Umbilical cord (tissue), 2 donors: ENCODE measurements around the gene APLN. TPM values are rescaled to one million over a fixed set of nuclear protein-coding genes. Genes with fewer than 3 reads are reported as not detected.

Source experiments
- DNase-seq: peaks from one replicate; pipeline ENCODE4 v3.0.0-alpha.2; 2015; ENCODE audit warnings: low spot score
- total RNA-seq: library from RNA; depleted of rRNA; stranded (reverse); fragments of >200 nt; gene quantifications from one replicate; pipeline ENCODE4 v1.2.3, GENCODE V29; 2014; ENCODE audit warnings: low replicate concordance; ENCODE audit not compliant: insufficient read depth

APLN gene
- 1.2 TPM for total RNA-seq

DNA sequence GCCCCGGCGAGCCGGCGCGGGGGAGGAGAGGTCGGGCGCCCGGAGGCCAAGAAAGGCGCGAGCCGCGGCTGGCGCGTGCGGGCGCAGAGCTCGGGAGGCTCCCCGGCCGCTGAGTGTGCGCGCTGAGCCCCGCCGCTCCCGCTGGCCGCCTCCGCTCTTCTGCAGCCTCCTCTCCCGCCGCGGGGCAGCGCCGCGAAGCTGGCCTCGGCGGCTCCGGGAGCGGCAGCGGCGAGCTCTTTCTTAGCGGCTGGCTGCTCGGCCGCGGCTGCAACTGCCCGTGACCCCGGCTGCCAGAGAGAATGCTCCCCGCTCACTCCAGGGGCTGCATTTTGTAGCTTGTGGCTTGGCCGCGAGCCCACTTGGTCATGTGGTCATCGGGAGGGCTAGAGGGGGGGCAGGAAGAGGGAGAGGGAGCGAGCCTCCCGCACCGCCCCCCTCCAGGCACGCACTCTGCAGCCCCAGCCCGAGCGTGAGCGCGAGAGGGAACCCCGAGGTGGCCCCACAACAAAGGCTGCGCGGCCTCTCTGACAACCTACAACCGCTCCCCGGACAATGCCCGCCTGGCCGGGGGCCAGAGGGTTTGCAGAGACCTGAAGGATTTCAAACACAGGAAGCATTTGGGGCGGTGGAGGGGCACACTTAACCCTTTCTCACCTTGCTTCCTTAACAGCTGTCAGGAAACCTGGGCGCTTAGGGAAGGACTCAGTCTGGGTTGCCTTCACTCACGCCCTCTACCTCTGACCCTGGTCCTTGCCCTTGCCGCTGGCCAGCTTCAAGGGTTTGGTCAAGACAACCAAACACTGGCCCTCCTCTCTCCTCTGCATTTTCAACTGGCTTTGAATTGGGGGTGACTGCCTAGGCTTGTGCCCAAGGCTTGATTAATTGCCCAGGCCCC lies at the start of gene APLN:
TSS of gene APLN (minus strand) at position 305 of the 895 bp plus-strand sequence. CDS start 326 bp downstream, outside the sequence.
- DNase-seq: peak; percentile 33

DNA sequence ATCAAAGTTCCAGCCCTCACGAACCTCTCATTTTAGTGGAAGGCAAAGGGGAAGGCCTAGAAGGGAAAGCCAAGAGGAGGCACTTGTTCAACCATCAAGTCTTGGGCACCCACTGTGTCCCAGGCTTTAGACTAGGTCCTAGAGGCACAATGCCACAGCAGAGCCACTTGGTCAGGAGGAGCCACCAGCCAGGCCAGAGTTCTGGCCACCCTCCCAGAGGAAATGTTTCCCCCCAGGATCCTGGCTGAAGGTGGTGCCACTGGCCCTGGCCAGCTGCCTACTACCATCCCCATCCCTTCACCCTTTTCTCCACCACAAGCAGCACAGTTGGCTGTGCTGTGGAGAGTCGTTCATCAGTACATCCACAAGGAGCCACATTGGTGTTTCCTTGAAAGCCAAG lies 49.7 kb upstream of the APLN start:
- DNase-seq: no peak

DNA sequence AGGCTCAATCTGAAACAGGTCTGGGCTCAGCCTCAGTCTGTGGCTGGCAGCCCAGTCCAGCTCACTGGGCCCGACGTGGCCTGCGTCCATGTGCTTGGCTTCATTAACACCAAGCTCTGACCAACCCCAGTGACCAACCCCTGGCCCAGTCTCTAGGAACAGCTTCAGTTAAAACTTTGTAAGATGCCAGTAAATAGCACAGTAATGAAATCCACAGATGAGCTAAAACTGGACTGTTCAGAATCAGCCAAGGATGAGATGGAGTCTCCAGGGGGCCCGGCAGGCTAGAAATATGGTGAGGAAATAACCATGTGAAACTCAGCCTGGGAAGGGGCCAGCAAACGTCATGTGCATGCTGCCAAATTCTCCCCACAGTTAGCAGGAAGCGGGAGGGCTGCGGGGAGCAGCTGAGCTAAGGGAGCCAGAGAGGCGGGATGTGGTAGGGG lies 46.9 kb upstream of the APLN start:
- DNase-seq: no peak

DNA sequence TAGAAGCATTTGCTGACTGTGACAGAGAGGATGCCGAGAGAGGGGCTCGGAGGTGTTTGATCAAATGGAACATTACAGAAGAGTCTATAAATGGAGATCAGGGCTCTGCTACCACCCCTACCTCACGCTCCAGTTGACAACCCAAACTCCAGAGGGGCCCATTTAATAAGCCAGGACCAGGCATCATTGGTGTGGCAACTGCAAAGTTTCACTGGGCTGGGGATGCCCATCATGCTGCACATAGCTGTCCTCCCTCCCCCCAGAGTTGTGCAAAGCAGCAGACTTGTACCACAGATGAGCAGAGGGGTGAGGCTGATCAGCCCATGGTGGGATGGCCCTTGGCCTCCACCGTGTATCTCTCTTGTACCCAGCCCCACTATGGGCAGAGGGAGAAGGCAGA lies 45.8 kb upstream of the APLN start:
- no peak for DNase-seq

GRCh38 chrX:129698150-129698549 lies 43.4 kb upstream of the APLN start:
- no peak for DNase-seq

GRCh38 chrX:129697204-129697829 lies 42.6 kb upstream of the APLN start:
- no peak for DNase-seq

DNA sequence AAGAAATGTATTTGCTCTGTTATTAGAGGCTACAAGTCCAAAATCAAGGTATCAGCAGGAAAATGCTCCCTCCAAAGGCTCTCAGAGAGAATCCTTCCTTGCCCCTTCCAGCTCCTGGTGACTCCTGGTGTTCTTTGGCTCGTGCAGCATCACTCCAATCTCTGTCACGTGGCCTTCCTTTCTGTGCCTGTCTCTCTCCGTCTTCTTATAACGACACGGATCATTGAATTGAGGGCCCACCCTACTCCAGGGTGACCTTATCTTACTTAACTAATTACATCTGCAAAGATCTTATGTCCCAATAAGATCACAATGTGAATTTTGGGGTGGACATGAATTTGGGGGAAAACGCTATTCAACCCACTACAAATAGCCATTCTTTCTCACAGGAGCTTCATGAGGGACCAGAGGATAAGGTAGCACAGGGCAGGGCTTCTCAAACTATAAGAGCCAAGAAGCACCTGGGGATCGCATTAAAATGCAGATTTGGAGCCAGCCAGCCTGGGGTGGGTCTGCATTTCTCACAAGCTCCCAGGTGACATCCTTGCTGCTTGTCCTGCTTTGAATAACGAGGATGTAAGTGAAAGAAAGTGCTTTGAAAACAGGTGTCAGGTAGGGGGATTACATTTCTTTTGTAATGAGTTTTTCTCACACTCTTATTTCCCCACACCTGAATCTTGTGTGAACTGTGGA lies 41.9 kb upstream of the APLN start:
- DNase-seq: no peak

GRCh38 chrX:129695937-129696336 lies 41.2 kb upstream of the APLN start:
- no peak for DNase-seq

DNA sequence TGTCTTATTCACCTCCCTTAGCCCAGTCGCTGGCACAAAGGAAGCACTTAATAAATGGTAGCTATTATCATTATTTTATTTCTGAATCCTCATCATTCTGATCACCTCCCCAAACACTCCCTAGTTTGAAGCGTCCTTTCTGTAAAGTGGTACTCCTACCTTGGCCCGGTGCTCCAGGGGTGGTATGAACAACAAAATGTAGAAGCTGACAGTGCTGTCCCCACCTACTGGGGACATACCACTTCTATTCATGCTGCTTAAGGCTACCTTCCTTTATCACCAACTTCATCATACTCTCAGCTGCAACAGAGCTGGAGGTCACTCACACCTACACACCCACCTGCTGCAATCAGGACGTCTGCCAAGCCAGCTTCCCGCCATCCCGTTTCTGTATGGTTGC lies 40.8 kb upstream of the APLN start:
- DNase-seq: no peak

DNA sequence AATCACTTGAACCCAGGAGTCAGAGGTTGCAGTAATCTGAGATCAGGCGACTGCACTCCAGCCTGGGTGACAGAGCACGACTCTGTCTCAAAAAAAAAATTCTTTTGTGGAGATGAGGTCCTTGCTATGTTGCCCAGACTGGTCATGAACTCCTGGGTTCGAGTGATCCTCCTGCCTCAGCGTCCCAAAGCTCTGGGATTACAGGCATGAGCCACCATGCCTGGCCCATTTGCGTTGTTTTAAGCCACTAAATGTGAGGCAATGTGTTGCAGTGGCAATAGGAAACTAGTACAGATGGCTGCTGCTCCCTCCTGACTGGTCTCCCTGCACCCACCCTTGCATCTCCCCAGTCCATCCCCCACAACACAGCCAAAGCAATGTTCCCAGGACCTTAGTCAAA lies 40.0 kb upstream of the APLN start:
- no peak for DNase-seq

DNA sequence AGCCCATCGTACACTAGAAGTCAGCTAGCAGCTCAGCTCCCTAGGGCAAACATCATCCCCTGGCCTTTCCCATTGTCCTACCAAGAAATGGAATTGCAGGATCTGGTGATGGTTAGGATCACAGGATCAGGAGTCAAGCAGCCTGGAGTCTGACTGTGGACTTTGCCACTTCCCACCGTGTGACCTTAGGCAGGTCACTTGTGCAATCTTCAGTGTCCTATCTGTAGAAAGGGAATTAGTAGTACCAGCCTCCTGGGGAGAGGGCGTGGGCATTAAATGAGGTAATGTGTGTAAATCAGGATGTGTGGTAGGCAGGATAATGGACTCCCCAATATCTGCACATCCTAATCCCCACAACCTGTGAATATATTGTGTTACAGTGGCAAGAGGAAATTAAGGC lies 38.6 kb upstream of the APLN start:
- DNase-seq: no peak

- DNase-seq: no peak
Measured at GRCh38 chrX:129690435-129690834, 35.7 kb upstream of the APLN start.

DNA sequence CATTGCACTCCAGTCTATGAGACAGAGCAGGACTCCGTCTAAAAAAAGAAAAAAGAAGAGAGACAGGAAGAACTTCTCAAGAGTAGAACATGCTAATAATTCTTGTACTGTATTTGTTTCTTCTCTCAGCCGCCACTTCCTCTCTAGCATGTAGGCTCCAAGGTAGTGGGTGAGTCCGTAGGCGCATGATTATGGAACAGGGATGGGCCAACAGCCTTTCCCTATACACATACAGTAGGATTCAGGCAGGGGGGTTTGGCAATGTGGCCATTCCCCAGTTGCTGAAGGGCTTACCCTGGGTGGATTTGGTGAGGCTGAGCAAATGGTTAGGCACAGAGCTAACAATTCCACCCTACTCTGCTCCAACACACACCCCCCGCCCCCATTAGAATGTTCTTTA lies 35.0 kb upstream of the APLN start:
- no peak for DNase-seq

GRCh38 chrX:129688097-129688496 lies 33.3 kb upstream of the APLN start:
- no peak for DNase-seq

DNA sequence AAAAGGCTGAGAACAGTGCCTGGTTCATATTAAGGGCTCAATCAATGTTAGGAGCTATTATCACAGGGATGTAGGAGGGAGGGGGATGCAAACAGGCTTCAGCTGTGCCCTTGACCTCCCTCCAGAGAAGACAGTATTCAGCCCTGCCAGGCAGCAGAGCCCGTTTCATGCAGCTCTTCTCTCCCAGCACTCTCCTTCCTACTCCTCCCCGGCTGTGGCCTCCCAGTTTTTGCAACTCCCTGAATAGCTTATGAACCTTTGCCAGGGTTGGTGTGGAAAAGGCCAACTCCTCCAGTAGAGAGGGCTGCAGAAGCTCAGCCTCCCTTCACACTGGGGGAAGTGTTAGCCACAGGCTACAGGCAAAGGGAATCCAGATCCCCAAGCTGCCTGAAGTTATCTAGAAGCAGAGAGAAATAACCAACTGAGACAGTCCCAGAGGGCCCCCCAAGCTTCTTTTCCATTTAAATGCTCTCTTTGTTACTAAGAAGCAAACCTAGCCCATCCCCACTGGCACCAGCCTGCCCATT lies 31.7 kb upstream of the APLN start:
- DNase-seq: peak; percentile 81

GRCh38 chrX:129682979-129683378 lies 28.2 kb upstream of the APLN start:
- DNase-seq: no peak

- DNase-seq: no peak
Measured at GRCh38 chrX:129679901-129680300, 25.1 kb upstream of the APLN start.

GRCh38 chrX:129678614-129679195 lies 23.9 kb upstream of the APLN start:
- peak; percentile 32 for DNase-seq

DNA sequence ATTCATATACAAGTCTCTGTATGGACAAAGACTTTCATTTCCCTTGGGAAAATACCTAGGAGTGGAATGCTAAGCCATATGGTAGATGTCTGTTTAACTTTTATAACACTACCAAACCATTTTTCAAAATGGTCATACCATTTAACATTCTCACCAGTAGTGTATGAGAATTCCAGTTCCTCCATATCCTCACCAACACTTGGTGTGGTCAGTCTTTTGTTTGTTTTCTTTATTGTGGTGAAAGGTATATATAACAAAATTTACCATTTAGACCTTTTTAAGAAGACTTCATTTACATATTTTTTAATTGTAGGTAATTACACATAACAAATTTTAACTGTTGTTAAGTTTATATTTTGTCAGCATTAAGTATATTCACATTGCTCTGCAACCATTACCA lies 12.7 kb upstream of the APLN start:
- no peak for DNase-seq

DNA sequence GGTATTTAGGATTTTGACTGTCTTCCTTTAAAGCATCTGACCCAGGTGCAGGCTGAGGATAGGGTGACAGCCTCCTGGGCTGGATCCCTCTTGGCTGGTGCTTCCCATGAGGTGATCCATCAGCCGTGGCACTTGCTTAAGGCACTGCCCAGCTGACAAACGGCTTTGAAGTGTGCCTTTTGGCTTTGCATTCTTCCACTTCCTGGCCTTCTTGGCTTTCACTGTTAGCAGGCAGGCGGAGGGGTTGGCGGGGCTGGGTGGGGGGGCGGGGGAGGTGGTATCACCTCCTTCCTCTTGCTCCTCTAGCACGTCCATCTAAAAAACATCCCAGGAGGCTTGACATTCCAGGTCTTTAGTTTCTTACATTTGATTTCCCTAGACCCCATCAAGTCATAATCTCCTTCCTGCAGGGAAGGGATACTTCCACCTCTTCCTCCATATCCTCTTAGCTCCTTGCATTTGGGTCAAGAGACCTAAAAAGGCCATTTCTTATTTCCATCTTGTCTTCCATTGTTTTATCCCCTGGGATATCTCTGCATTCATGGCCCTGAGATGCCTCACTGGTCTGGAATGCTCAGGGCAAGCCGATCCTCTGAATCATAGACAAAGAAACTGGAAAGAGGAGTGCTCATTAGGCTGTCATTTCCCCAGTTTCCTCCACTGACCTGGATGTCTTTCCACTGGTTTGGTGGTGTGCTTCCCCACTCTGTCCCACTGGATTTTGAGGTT lies 11.3 kb upstream of the APLN start:
- peak; percentile 54 for DNase-seq

DNA sequence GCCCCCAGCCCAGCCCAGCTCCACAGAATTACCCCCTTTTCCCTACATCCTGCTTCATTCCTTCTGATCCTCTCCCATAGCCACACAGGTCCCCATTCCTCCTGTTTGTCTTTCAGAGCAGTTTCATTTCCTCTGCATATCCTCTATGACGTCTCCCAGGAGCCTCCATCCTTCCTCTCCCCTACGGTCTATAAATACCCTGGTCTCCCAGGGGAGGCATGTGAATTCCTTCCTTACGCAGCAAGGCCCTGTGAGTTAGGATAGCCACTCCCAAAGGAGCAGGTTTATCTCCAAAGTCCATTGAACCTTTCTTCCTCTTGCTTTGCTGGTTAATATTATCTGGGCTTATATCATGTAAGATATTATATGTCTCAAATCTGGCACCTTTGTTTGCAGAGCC lies 8.4 kb upstream of the APLN start:
- no peak for DNase-seq
